Measurements from ENCODE around the gene GALNT9.

GALNT9 gene

GRCh38 chr12:132166093-132166492 is 163.3 kb downstream of the GALNT9 start:
- no peak for DNase-seq

GRCh38 chr12:132165584-132165983 is 163.8 kb downstream of the GALNT9 start:
- DNase-seq = no peak

DNA sequence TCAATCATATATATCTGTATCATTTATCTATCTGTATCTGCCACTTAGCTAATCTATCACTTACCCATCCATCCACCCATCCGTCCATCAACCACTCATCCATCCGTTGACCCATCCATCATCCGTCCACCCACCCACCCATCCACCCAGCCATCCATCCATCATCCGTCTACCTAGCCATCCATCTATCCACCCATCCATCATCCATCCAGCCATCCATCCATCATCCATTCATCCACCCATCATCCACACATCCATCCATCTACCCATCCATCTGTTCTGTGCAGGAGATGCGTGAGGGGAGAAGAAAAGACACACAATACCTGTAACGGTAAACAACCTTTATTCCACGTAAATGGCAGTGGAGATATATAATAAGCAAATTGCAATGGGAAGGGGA is 165.0 kb downstream of the GALNT9 start:
- DNase-seq = no peak

GRCh38 chr12:132163911-132164288 is 165.5 kb downstream of the GALNT9 start:
- peak in 1 of 2 experiments; percentile 10 for DNase-seq

DNA sequence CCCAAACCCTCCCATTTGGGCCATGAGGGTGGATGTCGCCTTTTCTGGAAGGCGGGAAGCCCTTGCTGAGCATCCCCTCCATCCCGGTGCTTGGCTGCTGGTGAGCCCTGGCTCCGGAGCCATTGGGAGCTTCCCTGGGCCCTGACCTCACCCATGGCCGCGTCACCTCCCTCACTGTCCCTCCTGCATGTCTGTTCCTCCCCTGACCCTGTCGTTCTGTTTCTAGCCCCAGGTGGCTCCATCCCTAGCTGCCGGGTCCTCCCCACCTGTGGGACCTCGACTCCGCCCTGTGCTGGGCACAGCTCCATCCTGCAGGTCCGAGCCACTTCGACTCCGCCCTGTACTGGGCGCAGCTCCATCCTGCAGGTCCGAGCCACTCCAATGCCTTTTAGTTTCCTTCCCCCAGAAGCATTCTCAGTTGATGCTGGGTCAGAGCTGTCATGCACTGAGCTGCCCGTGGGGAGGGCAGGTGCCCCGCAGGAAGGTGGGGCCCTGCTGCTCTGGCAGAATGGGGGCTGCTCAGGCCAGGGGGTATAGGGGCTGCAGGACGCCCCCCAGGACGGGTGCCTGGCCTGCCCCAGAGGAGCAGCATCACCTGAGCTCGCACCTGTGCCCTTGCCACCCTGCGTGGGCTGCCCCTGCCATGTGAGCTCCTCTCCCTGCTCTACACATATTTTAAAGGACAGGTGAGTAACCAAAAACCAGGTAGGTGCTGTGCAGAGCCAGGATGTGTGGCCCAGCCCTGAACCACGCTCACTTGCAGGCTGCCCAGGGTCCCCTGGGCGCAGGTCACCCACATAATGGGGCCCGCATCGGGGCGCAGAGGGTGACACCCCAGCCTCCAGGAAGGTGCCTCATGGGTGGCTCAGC is 166.1 kb downstream of the GALNT9 start:
- no peak for DNase-seq

DNA sequence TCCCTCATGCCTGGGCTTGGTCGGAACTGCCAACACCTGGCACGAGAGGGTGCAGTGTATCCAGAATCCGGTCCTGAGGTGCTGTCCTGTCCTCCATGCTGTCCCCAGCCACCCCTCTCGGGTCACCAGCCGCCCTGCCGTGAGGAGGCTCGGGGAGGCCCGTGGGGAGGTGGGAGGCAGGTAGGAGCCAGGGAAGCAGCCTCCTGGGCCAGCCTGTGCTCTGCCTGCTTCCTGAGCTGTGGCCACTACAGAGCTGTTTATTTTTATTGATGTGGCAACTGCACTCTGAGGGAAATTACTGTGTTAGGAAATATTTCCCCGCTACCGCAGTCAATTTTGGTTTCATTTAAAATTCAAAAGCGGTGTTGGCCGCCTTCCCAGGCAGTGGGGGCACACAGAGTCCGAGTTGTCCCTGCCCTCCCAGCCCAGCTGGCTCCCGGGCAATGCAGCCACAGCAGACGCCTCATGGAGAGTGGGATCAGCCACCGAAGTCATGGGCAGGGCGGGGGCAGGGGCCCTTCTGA is 166.8 kb downstream of the GALNT9 start:
- no peak for DNase-seq

DNA sequence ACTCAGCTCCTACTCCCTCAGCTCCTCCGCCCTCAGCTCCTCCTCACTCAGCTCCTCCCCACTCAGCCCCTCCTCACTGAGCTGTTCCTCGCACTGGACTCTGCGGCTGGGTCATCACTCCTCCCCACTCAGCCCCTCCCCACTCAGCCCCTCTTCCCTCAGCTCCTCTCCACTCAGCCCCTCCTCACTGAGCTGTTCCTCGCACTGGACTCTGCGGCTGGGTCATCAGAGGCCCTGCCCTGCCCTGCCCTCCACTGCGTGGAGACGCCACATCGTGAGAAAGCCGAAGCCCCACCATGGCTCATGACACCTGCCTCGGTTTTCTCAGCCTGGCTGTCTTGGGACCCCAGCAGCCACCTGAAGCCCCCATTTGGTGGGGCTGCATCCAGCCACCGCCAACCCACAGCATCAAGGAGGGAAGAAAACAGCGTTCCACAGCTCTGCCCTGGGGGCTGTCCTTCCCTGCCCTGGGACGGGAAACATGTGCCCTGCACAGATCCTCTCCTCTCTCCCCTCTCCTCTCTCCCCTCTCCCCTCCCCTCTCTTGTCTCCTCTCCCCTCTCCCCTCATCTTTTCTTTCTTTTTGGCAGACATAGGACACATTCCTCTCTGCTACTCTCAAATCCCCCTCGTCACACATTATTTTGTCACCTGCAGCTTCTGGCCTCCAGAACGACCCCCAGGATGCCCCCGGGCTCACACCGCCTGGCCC is 167.4 kb downstream of the GALNT9 start:
- no peak for DNase-seq

DNA sequence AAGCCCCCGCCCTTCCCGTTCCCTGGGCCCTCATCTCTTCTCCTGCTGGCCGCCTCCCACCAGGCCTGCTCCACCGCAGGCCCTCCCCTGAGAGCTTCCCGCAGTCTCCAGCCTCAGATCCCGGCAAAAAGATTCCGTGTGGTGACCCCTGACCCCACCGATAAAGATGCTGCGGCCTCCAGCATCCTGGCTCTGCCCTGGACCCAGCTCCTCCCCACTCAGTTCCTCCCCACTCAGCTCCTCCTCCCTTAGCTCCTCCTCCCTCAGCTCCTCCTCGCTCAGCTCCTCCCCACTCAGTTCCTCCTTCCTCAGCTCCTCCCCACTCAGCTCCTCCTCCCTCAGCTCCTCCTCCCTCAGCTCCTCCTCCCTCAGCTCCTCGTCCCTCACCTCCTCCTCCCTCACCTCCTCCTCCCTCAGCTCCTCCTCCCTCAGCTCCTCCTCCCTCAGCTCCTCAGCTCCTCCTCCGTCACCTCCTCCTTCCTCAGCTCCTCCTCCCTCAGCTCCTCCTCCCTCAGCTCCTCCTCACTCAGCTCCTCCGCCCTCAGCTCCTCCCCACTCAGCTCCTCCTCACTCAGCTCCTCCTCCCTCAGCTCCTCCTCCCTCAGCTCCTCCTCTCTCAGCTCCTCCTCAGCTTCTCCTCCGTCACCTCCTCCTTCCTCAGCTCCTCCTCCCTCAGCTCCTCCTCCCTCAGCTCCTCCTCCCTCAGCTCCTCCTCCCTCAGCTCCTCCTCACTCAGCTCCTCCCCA is 168.2 kb downstream of the GALNT9 start:
- DNase-seq = no peak

GRCh38 chr12:132160601-132161035 is 168.8 kb downstream of the GALNT9 start:
- no peak for DNase-seq

DNA sequence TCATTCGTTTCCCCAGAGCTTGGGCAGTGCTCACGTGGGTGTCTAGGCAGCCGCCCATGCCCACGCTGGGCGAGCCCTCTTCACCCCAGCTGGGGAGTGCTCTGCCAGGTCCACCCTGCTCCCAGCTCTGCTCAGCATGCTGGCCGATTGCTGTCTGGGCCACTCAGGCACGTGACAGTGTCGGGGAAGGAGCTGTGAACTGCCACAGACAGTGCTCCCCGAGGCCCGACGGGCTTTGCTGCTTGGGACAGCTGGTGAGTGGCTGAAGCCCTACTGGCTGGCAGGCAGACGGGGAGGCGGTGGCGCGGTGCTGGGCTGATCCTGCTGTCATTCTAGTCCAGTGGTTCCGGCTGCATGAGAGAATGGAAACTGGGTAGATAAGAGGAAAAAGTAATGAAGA is 169.4 kb downstream of the GALNT9 start:
- DNase-seq = no peak

DNA sequence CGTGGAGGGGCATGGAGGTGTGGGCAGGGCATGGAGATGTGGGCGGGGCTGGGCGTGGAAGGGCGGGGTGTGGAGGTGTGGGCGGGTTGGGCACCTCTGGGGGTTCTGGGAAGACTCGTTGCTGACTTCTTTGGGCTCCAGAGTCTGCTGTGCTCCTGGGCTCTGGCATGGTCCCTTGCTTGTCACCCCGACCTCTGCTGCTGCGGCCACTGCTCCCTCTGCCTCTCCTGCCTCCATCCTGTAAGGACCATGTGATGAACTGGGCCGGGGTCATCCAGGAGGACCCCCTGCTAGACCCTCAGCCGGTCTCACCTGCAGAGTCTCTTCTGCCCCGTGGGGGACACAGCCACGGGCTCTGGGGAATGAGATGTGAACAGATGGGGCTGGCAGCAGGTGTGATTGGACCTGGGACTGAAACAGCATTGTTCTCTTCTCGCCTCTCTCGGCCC is 169.8 kb downstream of the GALNT9 start:
- DNase-seq = no peak

DNA sequence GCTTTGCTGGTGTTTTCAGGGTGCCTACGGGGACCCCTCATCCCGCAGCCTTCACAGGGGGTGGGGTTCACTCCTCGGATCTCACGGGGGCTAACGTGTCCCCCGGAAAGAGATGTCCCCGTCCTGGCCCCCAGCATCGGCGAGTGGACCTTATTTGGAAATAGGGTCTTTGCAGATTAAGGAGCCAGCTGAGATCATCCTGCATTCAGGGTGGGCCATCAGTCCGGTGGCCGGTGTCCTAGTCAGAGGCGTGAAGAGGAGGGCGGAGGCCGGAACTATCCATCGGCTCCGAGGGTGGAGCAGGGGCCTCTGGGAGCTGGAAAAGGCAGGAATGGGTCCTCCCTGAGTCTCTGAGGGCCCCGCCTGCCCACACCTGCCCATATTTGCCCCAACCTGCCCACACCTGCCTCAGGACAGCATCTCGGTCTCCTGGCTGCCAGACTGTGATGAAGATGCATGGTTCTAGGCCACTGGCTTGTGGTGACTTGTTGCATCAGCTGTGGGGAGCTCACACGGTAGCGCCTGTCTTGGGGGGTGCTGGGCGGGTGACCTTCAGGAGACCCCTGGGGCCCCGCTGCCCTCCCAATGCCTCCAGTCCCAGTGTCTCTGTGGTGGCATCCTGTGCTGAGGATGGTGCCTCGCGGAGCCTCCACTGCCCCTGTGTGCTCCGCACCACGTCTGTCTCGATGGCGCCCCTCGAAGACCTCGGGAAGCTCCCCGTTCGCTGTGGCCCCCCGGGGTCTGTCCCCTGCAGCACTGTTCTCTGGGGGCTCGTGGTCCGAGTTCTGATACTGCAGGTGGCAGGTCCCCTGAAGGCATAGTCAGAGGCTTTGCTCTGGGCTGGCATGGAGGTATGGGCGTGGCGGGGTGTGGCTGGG is 170.5 kb downstream of the GALNT9 start:
- no peak for DNase-seq

DNA sequence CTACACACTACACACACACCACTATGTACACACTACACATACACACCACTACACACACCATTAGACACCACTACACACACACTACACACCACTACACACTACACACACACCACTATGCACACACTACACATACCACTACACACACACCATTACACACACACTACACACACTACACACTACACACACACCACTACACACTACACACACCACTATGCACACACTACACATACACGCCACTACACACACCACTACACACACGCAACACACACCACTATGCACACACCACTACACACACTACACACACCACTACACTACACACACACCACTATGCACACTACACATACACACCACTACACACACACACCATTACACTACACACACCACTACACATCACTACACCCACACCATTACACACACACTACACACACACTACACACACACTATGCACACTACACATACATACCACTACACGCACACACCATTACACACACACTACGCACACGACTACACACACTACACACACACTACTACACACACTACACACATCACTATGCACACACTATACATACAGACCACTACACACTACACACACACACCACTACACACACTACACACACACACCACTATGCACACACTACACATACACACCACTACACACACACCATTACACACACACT is 171.5 kb downstream of the GALNT9 start:
- DNase-seq = no peak

- DNase-seq = no peak
Observed at GRCh38 chr12:132156573-132157325, 172.6 kb downstream of the GALNT9 start.

DNA sequence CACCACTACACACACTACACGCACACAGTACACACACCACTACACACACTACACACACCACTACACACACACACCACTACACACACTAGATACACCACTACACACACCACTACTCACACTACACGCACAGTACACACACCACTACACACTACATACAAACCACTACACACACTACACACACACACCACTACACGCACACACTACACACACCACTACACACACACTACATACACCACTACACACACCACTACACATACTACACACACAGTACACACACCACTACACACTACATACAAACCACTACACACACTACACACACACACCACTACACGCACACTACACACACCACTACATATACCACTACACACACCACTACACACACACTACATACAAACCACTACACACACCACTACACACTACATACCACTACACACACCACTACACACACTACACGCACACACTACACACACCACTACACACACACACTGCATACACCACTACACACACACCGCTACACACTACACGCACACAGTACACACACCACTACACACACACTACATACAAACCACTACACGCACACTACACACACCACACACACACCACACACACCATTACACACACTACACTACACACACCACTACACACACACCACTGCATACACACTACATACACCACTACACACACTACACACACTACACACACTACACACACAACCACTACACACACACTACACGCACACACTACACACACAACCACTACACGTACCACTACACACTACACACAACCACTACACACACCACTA is 173.4 kb downstream of the GALNT9 start:
- no peak for DNase-seq

GRCh38 chr12:132154941-132155770 is 174.2 kb downstream of the GALNT9 start:
- DNase-seq = no peak

GRCh38 chr12:132154341-132154761 is 175.0 kb downstream of the GALNT9 start:
- peak in 1 of 2 experiments; percentile 28 for DNase-seq

GRCh38 chr12:132153501-132154340 is 175.7 kb downstream of the GALNT9 start:
- peak; percentile 57 to 69 for DNase-seq
